ENCODE results near the gene APEH.

The APEH gene

DNA sequence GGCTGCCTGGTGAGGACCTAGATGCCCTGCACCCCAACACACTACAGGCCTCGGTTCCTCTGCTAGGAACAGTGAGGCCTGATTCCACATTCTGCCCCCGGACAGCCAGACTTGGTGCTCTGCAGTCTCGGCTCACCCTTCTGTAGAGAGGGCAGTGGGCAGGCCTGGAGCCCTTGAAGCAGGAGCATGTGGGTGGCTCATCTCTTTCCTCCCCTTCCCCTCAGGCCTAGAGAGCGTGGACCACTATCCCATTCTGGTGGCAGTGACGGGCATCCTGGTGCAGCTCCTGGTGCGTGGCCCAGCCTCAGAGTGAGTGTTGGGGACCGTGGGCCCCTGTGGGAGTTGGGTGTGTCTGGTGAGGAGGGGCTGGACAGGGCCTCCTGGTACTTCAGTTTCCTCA, 42.0 kb downstream of the APEH start:
- DNase-seq, result no peak

DNA sequence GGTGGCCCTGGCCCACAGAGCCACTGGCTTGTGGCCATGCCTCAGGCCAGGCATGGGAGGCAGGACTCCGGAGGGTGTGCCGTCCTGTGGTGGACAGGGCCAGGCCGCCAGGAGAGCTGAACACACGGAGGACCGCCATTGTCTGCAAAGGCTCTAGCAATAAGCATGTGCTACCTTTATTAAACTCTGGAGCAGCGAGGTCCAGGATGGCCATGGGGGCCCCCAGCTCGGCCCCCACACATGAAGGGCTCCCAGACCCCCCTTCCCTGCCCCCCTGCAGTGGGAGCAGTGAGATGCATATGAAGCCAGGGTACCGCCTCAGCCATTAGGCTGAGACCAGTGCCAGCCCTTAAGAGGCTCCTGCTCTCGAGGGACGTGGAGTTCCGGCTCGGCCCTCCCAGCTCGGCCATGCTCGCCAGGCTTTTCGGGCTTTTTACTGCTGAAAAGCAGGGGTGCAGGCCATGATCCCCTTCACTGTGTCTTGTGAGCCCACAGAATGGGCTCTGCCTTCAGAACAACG, 42.6 kb downstream of the APEH start:
- no peak for DNase-seq

DNA sequence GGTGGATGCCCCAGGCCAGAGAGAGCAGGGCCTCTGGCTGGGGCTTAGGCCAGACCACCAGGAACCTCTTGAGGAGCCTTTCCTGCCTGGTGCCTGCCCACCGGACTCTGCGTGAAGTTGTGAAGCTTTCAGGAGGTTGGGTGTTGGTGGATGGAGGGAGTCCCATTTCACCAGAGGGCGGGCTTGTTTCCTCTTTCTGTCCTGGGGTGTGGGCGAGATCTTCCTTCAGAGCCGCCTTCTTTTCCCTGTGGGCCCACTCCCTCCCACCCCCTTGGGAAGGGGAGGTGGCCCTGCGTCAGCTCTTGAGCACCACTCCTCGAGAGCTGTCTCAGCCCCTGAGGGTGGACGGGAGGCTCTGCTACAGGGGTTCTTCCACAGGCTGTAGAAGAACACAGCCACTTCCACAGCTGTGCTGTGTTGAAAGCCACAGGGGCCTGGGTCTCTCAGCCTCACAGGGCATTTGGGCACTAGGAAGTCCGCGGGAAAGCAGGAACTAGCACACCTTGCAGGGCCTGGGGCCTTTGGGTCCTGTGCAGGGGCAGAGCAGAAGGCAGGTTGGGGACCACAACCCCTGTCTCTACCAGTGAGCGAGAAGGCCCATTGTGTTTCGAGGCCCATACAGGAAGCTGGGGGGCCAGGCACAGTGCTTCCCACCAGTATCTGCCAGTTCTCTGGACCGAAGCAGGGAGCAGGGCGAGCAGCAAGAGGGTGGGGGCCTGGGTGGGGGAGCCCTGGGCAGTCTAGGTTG, 43.2 kb downstream of the APEH start:
- DNase-seq, result no peak

DNA sequence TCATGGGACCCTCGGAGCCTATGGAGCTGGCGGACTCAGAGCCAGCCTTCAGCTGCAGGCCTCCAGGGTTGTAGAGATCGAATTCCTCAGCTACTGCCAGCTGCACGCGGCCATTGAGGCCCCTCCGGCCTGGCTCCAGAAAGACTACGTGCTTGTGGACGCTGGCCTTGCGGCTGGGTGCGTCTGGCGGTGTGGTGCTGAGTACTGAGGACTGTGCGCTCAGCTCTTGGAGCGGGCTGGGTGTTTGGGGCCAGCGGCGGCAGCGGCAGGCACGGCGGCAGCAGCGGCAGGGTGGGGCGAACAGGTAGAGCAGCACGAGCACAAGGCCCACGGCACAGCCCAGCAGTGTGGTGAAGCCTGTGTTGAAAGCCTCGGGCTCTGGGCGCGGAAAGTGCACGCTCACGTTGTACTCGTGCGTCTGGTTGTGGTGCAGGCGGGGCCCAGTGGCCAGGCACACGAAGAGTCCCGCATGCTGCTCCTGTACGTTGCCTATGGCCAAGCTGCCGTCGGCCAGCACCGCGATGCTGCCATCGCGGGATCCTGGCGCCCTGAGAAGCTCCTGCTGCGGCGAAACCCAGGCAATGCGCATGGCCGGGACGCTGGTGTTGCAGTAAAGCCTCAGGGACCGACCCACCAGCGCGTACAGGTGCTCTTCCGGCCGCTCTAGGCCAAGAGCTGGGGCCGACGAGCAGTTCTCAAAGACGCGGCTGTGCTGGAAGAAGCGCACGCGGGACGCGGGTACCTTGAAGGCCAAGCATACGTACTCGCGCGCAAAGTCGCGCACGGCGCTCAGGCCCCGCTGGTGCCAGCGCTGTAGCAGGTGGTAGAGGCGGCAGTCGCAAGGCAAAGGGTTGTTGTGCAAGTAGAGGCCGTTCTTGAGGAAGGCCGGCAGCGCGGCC, 44.1 kb downstream of the APEH start:
- no peak for DNase-seq

DNA sequence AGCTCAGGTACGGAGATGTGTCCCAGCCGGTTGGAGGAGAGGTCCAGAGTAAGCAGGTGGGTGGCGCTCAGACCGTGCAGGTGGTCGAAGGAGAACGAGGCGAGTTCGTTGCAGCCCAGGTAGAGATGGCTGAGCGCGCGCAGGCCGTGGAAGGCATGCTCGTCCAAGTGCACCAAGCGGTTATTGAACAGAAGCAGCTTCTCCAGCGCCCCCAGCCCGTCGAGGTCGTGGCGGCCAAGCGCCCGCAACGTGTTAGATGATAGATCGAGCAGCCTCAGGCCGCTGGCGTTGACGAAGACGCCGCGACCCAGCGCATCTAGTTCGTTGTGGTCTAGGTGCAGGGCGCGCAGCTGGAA, 44.7 kb downstream of the APEH start:
- DNase-seq, result no peak

DNA sequence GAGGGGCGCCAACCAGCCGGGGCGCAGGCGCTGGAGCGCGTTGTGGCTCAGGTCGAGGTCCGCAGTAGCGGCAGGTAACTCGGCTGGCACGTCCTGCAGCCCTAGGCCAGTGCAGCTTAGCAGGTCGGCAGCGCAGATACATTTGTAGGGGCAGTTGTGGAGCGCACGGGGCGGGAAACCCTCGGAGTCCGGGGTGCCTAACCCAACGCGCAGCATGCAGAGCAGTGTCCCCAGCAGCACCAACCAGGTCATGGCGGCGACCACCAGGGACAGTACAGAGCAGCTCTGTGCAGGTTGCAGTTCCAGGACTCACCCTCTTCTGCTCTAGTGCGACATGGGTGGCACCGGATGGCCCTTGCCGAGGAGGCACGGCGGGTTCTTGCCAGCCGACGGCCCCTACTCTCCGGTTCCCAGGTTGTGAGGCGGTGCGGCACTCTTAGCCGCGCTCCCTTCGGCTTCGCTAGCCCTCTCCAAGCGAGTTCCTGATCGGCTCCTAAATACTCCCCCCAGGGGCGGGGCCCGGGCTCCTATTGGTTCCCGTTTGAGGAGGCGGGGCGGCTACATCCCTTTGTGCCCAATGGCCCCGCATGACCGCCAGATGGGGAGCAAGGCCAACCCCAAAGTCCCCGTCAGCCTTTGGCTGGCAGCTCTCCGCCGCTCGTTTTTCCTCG, 45.2 kb downstream of the APEH start, which contains the start of gene AMIGO3:
Gene AMIGO3, minus strand, starts transcription at position 471 of the 671 bp plus-strand sequence. Its CDS starts 219 bp downstream, at position 252.
- DNase-seq, result peak; percentile 91

DNA sequence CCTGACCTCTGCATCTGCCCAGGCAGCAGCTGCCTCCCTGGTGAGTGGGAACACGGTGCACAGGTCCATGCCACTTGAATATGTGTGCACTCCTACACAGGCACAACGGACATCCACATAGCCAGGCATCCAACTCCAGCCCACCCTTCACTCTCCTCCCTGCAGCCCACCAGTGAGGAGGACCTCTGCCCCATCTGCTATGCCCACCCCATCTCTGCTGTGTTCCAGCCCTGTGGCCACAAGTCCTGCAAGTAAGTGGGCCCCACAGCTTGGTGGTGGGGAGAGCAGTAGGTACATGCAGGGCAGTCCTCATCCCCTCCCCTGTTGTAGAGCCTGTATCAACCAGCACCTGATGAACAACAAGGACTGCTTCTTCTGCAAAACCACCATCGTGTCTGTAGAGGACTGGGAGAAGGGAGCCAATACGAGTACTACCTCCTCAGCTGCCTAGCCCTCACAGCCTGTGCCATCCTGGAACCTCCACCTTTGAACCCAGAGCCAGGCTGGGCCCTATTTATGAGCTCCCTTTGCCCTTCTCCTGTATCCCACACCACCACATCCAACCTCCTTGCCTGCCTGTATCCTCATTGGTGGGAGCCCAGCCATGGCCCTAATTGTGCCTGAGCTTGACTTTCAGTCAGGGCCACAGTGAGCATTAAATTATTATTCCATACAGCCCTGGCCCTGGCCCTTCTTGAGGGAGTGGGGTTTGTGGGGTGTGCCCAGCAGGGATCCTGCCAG, 46.9 kb downstream of the APEH start:
- no peak for DNase-seq

DNA sequence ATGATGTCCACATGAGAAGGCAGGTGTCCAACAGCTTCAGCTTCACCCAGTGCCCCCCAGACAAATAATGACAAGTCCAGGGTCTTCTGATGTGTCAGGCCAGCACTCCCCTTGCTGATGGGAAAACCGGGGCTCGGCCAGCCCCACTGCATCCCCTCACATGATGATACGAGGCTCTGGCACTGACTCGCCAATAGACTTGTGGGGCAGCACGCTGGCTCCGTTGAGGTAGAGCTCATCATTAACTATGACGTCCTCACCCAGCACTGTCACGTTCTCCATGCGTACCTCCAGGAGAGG, 47.4 kb downstream of the APEH start:
- no peak for DNase-seq

DNA sequence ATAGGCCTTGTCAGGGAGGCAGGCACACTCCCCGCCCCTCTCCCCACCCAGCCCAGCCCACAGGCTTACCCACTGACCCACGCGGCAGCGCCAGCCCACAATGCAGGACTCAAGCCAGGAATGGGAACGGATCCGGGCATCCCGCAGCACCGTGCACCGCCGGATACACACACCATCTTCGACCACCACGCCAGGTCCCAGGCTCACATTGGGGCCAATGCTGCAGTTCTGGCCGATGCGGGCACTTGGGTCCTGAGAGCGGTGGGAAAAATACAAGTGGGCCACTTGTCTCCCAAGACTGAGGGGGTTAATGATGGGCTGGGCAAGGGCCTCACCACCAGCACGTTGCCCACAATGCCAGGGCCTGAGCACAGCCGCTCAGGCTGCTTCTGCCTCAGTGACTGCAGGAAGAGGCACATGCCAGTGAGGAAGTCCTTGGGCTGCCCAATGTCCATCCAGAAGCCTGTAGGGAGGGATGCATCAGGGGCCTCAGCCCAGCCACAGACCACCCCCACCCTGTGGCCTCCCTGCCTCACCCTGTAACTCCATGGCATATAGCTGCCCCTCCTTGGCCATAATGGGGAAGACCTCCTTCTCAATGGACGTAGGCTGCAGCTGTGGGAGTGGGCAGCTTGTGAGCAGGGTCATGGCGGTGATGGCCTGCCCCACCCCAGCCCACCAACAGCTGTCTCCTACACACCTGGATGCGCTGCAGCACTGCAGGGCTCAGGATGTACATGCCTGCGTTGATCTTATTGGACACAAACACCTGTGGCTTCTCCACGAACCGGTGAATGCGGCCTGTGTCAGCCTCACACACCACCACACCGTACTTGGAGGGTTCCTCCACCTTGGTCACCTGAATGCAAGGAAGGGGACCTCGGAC, 48.0 kb downstream of the APEH start:
- DNase-seq, result no peak

DNA sequence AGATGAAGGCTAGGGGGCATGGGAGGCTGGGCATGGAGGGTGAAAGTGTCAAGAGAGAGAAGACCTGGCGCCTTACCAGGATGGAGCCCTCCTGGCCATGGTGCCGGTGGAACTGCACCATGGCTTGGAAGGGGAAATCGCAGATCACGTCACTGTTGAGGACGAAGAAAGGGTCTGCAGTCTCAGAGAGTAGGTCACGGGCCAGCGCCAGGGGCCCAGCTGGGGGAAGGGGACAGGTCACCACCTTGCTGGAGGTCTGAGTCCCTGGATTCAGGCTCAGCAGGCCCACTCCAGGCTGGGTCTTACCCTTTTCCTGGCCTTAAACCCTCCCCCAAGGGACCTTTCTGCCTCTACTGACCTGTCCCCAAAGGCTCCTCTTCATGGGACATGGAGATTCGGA, 48.7 kb downstream of the APEH start:
- no peak for DNase-seq

DNA sequence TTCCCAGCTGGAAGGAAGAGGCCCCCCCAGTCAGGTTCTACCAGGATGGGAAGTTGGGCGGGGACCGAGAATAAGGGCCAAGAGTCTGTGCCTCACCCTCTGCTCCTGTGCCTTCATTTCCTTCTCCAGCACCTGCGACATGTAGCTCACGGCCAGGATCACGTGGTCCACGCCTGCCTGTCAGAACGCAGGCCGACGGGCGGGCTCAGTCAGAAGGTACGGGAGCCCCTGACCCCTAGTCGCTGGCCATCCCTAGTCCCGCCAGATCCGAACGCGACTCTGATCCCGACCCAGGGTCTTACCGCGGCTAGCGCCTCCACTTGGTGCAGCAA, 49.1 kb downstream of the APEH start:
- peak; percentile 66 for DNase-seq

DNA sequence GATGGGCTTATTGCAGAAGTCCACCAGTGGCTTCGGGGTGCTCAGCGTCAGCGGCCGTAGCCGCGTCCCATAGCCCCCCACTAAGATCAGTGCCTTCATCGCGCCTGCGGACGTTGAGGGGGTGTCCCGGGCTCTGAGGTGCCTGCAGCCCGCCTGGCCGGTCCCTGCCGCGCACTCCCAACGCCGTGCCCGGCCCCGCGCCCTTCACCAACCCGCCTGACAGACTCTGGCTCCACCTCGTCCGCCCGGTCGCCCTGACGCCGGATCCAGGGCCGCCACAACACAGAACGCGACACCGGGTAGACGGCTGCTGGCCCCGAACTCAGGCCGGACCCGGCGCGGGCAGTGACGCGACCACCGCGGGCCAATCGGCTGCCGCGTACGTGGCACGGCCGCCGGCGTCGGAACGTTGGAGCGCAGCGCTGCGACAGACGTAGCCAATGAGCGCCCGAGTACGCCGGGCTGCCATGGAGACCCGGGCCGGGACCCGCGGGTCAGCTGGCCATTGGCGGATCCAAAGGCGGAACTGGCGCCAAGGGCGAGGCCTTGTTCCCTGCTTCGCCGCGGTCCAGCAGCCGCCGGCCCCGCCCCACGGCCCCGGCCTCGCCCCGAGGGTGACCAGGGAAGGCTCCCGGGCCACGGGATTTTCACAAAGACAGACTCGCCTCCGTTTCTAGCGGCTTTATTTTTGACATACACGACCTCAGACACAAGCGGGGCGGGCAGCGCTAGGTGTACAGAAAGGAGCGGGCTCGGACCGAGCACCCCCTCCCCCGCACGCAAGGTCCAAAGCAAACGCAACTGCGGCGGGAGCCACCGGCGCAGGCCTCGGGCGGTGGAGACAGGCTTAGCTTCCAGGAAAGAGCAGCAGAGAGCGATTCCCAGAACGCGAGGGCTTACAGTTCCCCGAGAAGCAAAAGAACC, 49.7 kb downstream of the APEH start, which contains the start of gene GMPPB:
Gene GMPPB, minus strand, starts transcription at position 324 of the 924 bp plus-strand sequence. Its CDS starts 225 bp downstream, at position 99.
- peak; percentile 93 for DNase-seq

DNA sequence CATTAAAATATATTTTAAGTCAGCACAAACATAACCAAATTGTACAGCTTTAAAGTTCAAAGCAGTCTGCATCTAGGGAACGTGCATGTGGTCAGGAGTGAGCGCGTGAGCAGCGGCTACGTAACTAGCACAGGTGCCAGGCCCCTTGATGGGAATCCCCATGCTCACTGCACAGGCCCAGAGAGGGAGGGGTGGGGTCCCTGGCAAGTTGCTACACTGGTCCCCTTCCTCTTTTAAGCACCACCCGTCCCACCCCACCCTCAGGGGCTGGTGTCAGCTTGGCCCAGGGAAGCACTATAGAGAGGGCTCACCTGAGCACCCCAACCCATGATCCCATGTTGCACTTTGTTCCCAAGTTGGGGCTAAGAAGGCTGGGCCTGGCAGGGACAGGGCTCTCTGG, 50.4 kb downstream of the APEH start:
- DNase-seq, result peak; percentile 61

DNA sequence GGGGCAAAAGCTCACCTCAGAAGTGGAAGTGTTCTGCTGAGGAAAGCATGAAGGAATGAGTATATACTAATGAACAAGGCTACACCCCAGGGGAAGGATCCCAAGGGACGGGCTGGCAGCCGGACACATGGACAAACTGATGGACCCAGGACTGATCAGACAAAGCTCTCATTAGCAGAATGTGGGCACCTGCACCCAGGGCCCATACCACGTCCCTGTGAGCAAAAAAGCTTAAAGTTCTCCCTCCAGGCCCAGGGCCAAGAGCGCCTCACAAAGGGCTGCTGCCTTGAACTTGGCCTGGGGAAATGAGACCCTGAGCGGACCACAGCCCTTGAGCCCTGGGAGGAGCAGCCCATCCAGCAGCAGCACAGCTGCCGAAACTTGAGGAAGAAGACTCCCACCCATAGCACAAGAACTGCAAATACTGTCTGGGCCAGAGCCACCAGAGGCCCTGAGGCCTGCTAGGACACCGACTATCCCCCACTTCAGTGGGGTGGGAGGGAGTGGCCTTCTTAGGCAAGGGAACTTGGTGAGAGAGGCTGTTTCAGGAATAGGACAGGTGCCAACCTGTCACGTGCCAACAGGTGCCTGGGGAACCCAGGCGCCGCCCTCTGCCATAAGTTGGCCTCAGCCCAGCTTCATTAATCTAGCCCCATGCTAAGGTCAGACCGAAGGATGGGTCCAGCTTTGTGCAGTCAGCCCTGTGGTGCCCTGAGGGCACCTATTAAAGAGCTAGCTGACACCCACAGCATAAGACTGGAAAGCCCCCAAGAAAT, 51.9 kb downstream of the APEH start:
- no peak for DNase-seq

DNA sequence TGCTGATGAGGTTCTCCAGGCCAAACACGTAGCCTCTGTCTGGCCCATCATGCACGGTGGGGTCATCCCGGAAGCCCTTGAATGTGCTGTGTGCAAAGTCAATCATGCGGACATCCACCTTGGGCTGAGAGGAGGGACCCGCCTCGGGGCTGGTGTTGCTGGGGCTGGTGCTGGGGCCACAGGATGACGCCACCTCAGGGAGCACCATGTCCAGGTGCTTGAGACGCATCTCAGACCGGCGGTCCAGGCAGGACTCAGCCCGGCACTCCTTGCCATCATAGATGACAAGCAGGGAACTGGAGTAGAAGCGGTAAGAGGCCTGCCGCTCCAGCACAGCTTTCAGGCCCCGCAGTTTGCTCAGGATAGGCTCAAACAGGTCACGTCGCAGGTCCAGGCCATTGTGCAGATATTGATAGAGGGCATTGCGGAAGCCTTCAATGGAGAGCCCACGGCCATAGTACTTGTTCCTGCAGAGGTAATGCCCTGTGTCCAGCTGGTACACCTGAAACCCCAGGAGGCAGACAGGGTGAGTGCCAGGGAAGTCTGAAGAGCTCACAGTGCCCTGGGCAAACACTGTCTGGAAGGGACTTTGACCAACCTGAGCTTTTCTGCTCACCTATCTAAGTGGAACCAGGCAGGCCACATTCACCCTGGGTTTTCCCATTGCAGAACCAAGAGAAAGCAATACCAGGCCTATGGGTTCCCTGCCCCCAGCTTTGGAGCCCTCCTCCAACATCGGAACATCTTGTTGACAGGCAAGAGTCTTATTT, 53.2 kb downstream of the APEH start:
- DNase-seq, result no peak

DNA sequence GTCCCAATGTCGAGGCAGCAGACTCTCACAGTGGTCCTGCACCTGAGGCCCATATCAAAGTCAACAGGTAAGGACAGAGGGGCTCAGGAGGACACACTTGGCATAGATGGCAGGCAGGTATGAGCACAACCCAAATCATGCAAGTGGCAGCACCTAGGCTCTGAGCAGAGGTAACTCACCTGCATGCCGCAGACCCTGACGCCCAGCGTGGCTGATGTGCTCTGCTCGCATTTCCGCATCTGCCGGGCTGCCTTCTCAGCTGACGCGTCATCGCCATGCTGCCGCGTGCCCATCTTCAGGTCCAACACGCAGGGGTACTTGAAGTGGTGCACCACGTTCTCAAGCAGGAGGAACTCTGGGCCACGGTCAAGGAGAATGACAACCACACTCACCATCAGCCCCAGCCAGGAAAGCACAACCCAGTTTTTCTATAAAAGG, 53.8 kb downstream of the APEH start:
- no peak for DNase-seq

DNA sequence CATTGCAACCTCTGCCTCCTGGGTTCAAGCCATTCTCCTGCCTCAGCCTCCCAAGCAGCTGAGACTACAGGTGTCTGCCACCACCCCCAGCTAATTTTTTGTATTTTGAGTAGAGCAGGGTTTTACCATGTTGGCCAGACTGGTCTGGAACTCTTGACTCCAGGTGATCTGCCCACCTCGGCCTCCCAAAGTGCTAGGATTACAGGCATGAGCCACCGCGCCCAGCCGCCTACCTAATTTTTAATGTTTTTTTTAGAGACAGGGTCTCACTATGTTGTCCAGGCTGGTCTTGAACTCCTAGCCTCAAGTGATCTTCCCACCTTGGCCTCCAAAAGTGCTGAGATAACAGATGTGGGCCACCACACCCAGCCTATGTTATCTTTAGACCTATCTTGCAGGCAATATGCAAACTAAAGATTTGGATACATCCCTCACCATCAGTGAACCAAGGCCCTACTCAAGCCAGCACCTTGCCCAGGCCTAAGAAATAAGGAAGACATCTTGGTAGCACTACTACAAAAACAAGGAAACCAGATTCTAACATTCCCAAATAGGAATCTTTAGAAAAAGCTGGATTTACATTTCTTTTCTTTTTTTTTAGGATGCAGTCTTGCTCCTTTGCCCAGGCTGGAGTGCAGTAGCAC, 55.9 kb downstream of the APEH start:
- no peak for DNase-seq

DNA sequence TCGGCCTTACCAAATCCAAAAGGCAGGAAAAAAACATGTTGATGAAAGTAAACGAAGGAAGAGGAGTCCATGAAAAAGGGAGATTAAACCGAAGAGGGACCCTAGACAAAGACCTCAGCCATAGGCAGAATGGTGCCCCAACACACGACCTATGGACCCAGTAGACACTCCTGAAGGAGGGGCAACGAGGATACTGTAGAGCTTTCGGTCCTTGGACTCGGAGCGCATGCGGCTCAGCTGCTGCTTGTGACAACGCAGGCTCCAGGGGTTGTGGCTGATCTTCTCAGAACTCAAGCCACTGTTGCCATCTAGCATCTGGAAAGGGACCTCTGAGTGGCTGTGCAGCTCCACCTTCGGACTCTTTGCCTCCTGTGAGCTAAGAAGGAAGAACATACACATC, 58.4 kb downstream of the APEH start:
- no peak for DNase-seq

Data from CD4-positive, alpha-beta T cell treated with Interleukin-12 subunit alpha and Interleukin-12 subunit beta, for 1 hour (primary cell).